Nucleus accumbens (tissue), 56 donors: ENCODE data around the gene ANGPTL1.
"Not testable (repeated sequence)": the region's sequence is repeated elsewhere in the genome, so short reads cannot be mapped to it uniquely, and the experiment has no call there.

Experiments used
- DNase-seq, 56 donors: peaks; one replicate each; lab custom pipeline; 2025; lab: John Stamatoyannopoulos, UW

Gene ANGPTL1

GRCh38 chr1:178869119-178869697 lies 1.7 kb downstream of the ANGPTL1 start:
- no peak for DNase-seq

- DNase-seq: no peak
Measured at GRCh38 chr1:178868706-178869105, 2.2 kb downstream of the ANGPTL1 start.

GRCh38 chr1:178867670-178868069 lies 3.2 kb downstream of the ANGPTL1 start:
- no peak for DNase-seq

GRCh38 chr1:178864326-178864725 lies 6.6 kb downstream of the ANGPTL1 start:
- no peak for DNase-seq

- DNase-seq: no peak
Measured at GRCh38 chr1:178862864-178863263, 8.0 kb downstream of the ANGPTL1 start.

GRCh38 chr1:178862416-178862815 lies 8.5 kb downstream of the ANGPTL1 start:
- no peak for DNase-seq

GRCh38 chr1:178857126-178857525 lies 13.8 kb downstream of the ANGPTL1 start:
- no peak for DNase-seq

- no peak for DNase-seq
Measured at GRCh38 chr1:178849918-178850317, 21.0 kb downstream of the ANGPTL1 start.

GRCh38 chr1:178847919-178848318 lies 23.0 kb downstream of the ANGPTL1 start:
- DNase-seq: not testable (repeated sequence)

GRCh38 chr1:178847396-178847849 lies 23.5 kb downstream of the ANGPTL1 start:
- DNase-seq: no peak

GRCh38 chr1:178846306-178846705 lies 24.6 kb downstream of the ANGPTL1 start:
- no peak for DNase-seq

GRCh38 chr1:178844436-178844835 lies 26.4 kb downstream of the ANGPTL1 start:
- no peak for DNase-seq

GRCh38 chr1:178825167-178825566 lies 45.7 kb downstream of the ANGPTL1 start:
- DNase-seq: no peak

GRCh38 chr1:178821134-178821866 lies 49.6 kb downstream of the ANGPTL1 start:
- DNase-seq: no peak

GRCh38 chr1:178819123-178819522 lies 51.8 kb downstream of the ANGPTL1 start:
- DNase-seq: no peak

GRCh38 chr1:178818416-178818815 lies 52.5 kb downstream of the ANGPTL1 start:
- DNase-seq: no peak

- DNase-seq: no peak
Measured at GRCh38 chr1:178810585-178810984, 60.3 kb downstream of the ANGPTL1 start.

GRCh38 chr1:178808529-178808928 lies 62.3 kb downstream of the ANGPTL1 start:
- no peak for DNase-seq

GRCh38 chr1:178806665-178807300 lies 64.1 kb downstream of the ANGPTL1 start:
- no peak for DNase-seq

GRCh38 chr1:178802873-178803272 lies 68.0 kb downstream of the ANGPTL1 start:
- no peak for DNase-seq
